ENCODE measurements around the gene PCDH15. TPM values are rescaled to one million over a fixed set of nuclear protein-coding genes. Genes with fewer than 3 reads are reported as not detected.

The PCDH15 gene
- total and polyA plus RNA-seq, 9 of the 15 experiments (the other 6 are each of a cell fraction or from before 2014, with no cell fraction given): not detected

DNA sequence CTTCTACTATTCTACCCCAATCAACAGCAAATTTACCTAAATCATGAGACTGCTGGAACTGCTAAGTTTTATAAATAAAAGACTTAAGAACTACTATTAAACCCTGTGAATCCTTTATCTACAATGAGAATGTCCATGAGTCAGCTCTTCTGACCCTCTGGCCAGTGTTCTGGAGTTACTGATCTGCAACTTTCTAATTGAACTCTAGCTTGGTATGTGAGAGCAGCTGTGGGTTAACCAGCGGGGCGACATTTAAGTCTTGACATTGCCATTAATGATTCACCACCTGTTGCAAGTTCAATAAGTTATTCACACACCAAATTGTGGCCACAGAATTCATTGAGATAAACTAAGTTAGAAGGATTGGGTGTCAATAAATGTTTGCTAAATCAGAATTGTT lies 359.8 kb downstream of the PCDH15 start (continued):
- TF ChIP-seq, protein P1, sequence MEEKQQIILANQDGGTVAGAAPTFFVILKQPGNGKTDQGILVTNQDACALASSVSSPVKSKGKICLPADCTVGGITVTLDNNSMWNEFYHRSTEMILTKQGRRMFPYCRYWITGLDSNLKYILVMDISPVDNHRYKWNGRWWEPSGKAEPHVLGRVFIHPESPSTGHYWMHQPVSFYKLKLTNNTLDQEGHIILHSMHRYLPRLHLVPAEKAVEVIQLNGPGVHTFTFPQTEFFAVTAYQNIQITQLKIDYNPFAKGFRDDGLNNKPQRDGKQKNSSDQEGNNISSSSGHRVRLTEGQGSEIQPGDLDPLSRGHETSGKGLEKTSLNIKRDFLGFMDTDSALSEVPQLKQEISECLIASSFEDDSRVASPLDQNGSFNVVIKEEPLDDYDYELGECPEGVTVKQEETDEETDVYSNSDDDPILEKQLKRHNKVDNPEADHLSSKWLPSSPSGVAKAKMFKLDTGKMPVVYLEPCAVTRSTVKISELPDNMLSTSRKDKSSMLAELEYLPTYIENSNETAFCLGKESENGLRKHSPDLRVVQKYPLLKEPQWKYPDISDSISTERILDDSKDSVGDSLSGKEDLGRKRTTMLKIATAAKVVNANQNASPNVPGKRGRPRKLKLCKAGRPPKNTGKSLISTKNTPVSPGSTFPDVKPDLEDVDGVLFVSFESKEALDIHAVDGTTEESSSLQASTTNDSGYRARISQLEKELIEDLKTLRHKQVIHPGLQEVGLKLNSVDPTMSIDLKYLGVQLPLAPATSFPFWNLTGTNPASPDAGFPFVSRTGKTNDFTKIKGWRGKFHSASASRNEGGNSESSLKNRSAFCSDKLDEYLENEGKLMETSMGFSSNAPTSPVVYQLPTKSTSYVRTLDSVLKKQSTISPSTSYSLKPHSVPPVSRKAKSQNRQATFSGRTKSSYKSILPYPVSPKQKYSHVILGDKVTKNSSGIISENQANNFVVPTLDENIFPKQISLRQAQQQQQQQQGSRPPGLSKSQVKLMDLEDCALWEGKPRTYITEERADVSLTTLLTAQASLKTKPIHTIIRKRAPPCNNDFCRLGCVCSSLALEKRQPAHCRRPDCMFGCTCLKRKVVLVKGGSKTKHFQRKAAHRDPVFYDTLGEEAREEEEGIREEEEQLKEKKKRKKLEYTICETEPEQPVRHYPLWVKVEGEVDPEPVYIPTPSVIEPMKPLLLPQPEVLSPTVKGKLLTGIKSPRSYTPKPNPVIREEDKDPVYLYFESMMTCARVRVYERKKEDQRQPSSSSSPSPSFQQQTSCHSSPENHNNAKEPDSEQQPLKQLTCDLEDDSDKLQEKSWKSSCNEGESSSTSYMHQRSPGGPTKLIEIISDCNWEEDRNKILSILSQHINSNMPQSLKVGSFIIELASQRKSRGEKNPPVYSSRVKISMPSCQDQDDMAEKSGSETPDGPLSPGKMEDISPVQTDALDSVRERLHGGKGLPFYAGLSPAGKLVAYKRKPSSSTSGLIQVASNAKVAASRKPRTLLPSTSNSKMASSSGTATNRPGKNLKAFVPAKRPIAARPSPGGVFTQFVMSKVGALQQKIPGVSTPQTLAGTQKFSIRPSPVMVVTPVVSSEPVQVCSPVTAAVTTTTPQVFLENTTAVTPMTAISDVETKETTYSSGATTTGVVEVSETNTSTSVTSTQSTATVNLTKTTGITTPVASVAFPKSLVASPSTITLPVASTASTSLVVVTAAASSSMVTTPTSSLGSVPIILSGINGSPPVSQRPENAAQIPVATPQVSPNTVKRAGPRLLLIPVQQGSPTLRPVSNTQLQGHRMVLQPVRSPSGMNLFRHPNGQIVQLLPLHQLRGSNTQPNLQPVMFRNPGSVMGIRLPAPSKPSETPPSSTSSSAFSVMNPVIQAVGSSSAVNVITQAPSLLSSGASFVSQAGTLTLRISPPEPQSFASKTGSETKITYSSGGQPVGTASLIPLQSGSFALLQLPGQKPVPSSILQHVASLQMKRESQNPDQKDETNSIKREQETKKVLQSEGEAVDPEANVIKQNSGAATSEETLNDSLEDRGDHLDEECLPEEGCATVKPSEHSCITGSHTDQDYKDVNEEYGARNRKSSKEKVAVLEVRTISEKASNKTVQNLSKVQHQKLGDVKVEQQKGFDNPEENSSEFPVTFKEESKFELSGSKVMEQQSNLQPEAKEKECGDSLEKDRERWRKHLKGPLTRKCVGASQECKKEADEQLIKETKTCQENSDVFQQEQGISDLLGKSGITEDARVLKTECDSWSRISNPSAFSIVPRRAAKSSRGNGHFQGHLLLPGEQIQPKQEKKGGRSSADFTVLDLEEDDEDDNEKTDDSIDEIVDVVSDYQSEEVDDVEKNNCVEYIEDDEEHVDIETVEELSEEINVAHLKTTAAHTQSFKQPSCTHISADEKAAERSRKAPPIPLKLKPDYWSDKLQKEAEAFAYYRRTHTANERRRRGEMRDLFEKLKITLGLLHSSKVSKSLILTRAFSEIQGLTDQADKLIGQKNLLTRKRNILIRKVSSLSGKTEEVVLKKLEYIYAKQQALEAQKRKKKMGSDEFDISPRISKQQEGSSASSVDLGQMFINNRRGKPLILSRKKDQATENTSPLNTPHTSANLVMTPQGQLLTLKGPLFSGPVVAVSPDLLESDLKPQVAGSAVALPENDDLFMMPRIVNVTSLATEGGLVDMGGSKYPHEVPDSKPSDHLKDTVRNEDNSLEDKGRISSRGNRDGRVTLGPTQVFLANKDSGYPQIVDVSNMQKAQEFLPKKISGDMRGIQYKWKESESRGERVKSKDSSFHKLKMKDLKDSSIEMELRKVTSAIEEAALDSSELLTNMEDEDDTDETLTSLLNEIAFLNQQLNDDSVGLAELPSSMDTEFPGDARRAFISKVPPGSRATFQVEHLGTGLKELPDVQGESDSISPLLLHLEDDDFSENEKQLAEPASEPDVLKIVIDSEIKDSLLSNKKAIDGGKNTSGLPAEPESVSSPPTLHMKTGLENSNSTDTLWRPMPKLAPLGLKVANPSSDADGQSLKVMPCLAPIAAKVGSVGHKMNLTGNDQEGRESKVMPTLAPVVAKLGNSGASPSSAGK (IDR thresholded peaks at IDR 0.05): no peak
- TF ChIP-seq PPARD (CRISPR knock-in tag; IDR thresholded peaks at IDR 0.05): no peak
- TF ChIP-seq, protein P2, sequence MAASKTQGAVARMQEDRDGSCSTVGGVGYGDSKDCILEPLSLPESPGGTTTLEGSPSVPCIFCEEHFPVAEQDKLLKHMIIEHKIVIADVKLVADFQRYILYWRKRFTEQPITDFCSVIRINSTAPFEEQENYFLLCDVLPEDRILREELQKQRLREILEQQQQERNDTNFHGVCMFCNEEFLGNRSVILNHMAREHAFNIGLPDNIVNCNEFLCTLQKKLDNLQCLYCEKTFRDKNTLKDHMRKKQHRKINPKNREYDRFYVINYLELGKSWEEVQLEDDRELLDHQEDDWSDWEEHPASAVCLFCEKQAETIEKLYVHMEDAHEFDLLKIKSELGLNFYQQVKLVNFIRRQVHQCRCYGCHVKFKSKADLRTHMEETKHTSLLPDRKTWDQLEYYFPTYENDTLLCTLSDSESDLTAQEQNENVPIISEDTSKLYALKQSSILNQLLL (CRISPR knock-in tag; IDR thresholded peaks at IDR 0.05; ENCODE audit: borderline replicate concordance): no peak
- no peak for TF ChIP-seq ZNF77 (CRISPR knock-in tag; IDR thresholded peaks at IDR 0.05)
- no peak for TF ChIP-seq RBM15 (IDR thresholded peaks at IDR 0.05; ENCODE audit: insufficient read depth, low read length)
- TF ChIP-seq, protein P3, sequence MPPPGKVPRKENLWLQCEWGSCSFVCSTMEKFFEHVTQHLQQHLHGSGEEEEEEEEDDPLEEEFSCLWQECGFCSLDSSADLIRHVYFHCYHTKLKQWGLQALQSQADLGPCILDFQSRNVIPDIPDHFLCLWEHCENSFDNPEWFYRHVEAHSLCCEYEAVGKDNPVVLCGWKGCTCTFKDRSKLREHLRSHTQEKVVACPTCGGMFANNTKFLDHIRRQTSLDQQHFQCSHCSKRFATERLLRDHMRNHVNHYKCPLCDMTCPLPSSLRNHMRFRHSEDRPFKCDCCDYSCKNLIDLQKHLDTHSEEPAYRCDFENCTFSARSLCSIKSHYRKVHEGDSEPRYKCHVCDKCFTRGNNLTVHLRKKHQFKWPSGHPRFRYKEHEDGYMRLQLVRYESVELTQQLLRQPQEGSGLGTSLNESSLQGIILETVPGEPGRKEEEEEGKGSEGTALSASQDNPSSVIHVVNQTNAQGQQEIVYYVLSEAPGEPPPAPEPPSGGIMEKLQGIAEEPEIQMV (tag; conservative IDR thresholded peaks at IDR 0.05; ENCODE audit: low read depth): no peak

Measured in K562 (cell line).